Measurements from ENCODE around the gene RASD1. TPM values are rescaled to one million over a fixed set of nuclear protein-coding genes. Genes with fewer than 3 reads are reported as not detected.
"Not testable (repeated sequence)": the region's sequence is repeated elsewhere in the genome, so short reads cannot be mapped to it uniquely, and the experiment has no call there.

RASD1 gene
- total and polyA plus RNA-seq, 7 experiments from 2014 or later: 0.35 to 2.5 (median 1.0) TPM; not detected in 2

DNA sequence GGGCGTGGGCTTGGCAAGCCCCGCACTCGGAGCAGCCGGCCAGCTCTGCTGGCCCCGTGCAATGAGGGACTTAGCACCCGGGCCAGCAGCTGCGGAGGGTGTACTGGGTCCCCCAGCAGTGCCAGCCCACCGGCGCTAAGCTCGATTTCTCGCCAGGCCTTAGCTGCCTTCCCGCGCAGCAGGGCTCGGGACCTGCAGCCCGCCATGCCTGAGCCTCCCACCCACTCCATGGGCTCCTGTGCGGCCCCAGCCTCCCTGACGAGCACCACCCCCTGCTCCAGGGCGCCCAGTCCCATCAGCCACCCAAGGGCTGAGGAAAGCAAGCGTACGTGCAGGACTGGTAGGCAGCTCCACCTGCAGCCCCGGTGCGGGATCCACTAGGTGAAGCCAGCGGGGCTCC lies 9.8 kb downstream of the RASD1 start:
- H3K27me3 ChIP-seq (ENCODE audit: control insufficient read depth in 2 of 2, insufficient read depth in 2 of 2, low read length in 2 of 2); H3K27ac Mint-ChIP-seq; POLR2A ChIA-PET; H3K9me3 ChIP-seq (ENCODE audit: control insufficient read depth in 2 of 3, low read length in 3 of 3); H3K27ac ChIP-seq (ENCODE audit: low read depth, low read length); H3K4me1 ChIP-seq (ENCODE audit: control insufficient read depth in 2 of 2, insufficient read depth in 2 of 2, low read length in 2 of 2); H3K9me3 Mint-ChIP-seq; H3K4me3 ChIP-seq (ENCODE audit: low read length); H3K4me3 Mint-ChIP-seq; intact Hi-C loops (cut with micrococcal nuclease); ATAC-seq; H3K27me3 Mint-ChIP-seq; DNase-seq: not testable (repeated sequence)
- Mint-ChIP-seq H3K36me3 (peaks cover 10 to 42% (median 21%) of the 10 kb centered on the region in 5 donors), H3K4me1 (peaks cover 21 to 45% (median 38%) of the 10 kb centered on the region in 7 donors)
- CTCF ChIA-PET: interaction anchor here (1.2 kb wide), 1 partner anchor 11 kb away, joined by 3 read pairs; no protein-coding TSS in a partner anchor
- peaks cover 0 to 36% (median 0%) of the 10 kb centered on the region in 3 experiments for H3K36me3 ChIP-seq (ENCODE audit: control insufficient read depth in 2 of 3, insufficient read depth in 3 of 3, low read length in 3 of 3)

GRCh38 chr17:17485420-17485819 lies 10.8 kb downstream of the RASD1 start:
- ATAC-seq (no peak), DNase-seq (no peak)
- Histone ChIP-seq H3K27ac (ENCODE audit: low read depth, low read length) (no peak overlapping the region), H3K4me3 (ENCODE audit: low read length) (no peak overlapping the region), H3K27me3 (ENCODE audit: control insufficient read depth in 2 of 2, insufficient read depth in 2 of 2, low read length in 2 of 2) (no peaks in the 10 kb centered on the region), H3K9me3 (ENCODE audit: control insufficient read depth in 2 of 3, low read length in 3 of 3) (no peaks in the 10 kb centered on the region), H3K36me3 (ENCODE audit: control insufficient read depth in 2 of 3, insufficient read depth in 3 of 3, low read length in 3 of 3) (peaks cover 0 to 32% (median 0%) of the 10 kb centered on the region in 3 experiments), H3K4me1 (ENCODE audit: control insufficient read depth in 2 of 2, insufficient read depth in 2 of 2, low read length in 2 of 2) (peaks cover 0 to 5% of the 10 kb centered on the region in 2 donors)
- peak overlapping the region in 3 of 9 donors; percentile 32 to 54 (median 43) for H3K27ac Mint-ChIP-seq
- H3K4me3 Mint-ChIP-seq: no peak overlapping the region
- intact Hi-C loops (cut with micrococcal nuclease): no loop called here
- H3K27me3 Mint-ChIP-seq: no peaks in the 10 kb centered on the region
- POLR2A ChIA-PET: no interaction called here
- CTCF ChIA-PET: no interaction called here
- H3K9me3 Mint-ChIP-seq: no peaks in the 10 kb centered on the region
- peaks cover 10 to 40% (median 20%) of the 10 kb centered on the region in 5 donors for H3K36me3 Mint-ChIP-seq
- H3K4me1 Mint-ChIP-seq: peaks cover 28 to 55% (median 48%) of the 10 kb centered on the region in 7 donors

GRCh38 chr17:17484451-17484899 lies 11.7 kb downstream of the RASD1 start:
- ATAC-seq (no peak), DNase-seq (peak in 1 of 9 donors; percentile 56)
- H3K36me3 Mint-ChIP-seq: peaks cover 10 to 42% (median 19%) of the 10 kb centered on the region in 5 donors
- Histone ChIP-seq H3K36me3 (ENCODE audit: control insufficient read depth in 2 of 3, insufficient read depth in 3 of 3, low read length in 3 of 3) (peaks cover 0 to 32% (median 0%) of the 10 kb centered on the region in 3 experiments), H3K4me3 (ENCODE audit: low read length) (no peak overlapping the region), H3K27ac (ENCODE audit: low read depth, low read length) (no peak overlapping the region), H3K4me1 (ENCODE audit: control insufficient read depth in 2 of 2, insufficient read depth in 2 of 2, low read length in 2 of 2) (peaks cover 0 to 14% of the 10 kb centered on the region in 2 donors), H3K9me3 (ENCODE audit: control insufficient read depth in 2 of 3, low read length in 3 of 3) (no peaks in the 10 kb centered on the region), H3K27me3 (ENCODE audit: control insufficient read depth in 2 of 2, insufficient read depth in 2 of 2, low read length in 2 of 2) (no peaks in the 10 kb centered on the region)
- no peaks in the 10 kb centered on the region for H3K27me3 Mint-ChIP-seq
- CTCF ChIA-PET: no interaction called here
- no peaks in the 10 kb centered on the region for H3K9me3 Mint-ChIP-seq
- H3K4me3 Mint-ChIP-seq: no peak overlapping the region
- POLR2A ChIA-PET: interaction anchor here (0.5 kb wide), 1 partner anchor 466 kb away, joined by 4 read pairs; no protein-coding TSS in a partner anchor
- intact Hi-C loops (cut with micrococcal nuclease): no loop called here
- peak overlapping the region in 2 of 9 donors; percentile 32 to 38 for H3K27ac Mint-ChIP-seq
- H3K4me1 Mint-ChIP-seq: peaks cover 31 to 63% (median 58%) of the 10 kb centered on the region in 7 donors

GRCh38 chr17:17481860-17482259 lies 14.3 kb downstream of the RASD1 start:
- POLR2A ChIA-PET: no interaction called here
- Mint-ChIP-seq H3K4me1 (peaks cover 26 to 76% (median 73%) of the 10 kb centered on the region in 7 donors), H3K27ac (no peak overlapping the region), H3K9me3 (peaks cover 0 to 1% (median 0%) of the 10 kb centered on the region in 11 donors), H3K4me3 (peak overlapping the region in 1 of 10 donors; percentile 15), H3K36me3 (peaks cover 0 to 27% (median 11%) of the 10 kb centered on the region in 5 donors), H3K27me3 (peaks cover 0 to under 1% (median 0%) of the 10 kb centered on the region in 5 donors)
- intact Hi-C loops (cut with micrococcal nuclease): no loop called here
- H3K9me3 ChIP-seq (ENCODE audit: control insufficient read depth in 2 of 3, low read length in 3 of 3): no peaks in the 10 kb centered on the region
- H3K36me3 ChIP-seq (ENCODE audit: control insufficient read depth in 2 of 3, insufficient read depth in 3 of 3, low read length in 3 of 3): peaks cover 0 to 25% (median 0%) of the 10 kb centered on the region in 3 experiments
- H3K4me3 ChIP-seq (ENCODE audit: low read length): no peak overlapping the region
- H3K4me1 ChIP-seq (ENCODE audit: control insufficient read depth in 2 of 2, insufficient read depth in 2 of 2, low read length in 2 of 2): peaks cover 10 to 29% of the 10 kb centered on the region in 2 donors
- DNase-seq (no peak), ATAC-seq (no peak)
- H3K27ac ChIP-seq (ENCODE audit: low read depth, low read length): no peak overlapping the region
- CTCF ChIA-PET: no interaction called here
- H3K27me3 ChIP-seq (ENCODE audit: control insufficient read depth in 2 of 2, insufficient read depth in 2 of 2, low read length in 2 of 2): no peaks in the 10 kb centered on the region

DNA sequence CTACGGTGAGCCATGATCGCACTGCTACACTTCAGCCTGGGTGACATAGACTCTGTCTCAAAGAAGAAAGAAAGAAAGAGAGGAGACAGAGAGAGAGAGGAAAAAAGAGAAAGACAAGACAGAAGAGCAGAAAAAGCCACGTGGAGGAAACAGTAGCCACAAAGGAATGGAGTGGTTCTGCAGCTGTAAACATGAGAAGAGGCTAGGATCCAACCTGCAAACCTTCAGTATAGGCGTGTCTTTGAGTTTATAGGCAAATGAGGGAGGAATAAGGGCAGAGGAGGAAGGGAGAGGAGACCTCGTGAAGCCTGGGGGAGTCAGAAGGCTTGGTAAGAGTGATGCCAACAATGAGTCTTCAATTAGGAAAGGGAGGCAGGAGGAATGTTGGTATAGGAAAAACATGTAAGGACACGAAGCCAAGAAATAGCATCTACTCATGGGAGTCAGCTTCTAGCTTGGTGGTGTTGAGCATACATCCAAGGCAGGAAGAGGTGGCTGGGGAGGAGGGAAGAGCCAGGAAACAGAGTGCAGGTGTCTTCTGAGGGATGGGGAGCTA lies 15.5 kb downstream of the RASD1 start:
- peaks cover 0 to 2% (median 0%) of the 10 kb centered on the region in 5 donors for H3K27me3 Mint-ChIP-seq
- H3K4me3 Mint-ChIP-seq: peak overlapping the region in 6 of 10 donors; percentile 2 to 54 (median 25)
- peaks cover 0 to 5% (median 0%) of the 10 kb centered on the region in 11 donors for H3K9me3 Mint-ChIP-seq
- H3K4me1 Mint-ChIP-seq: peaks cover 28 to 80% (median 72%) of the 10 kb centered on the region in 7 donors
- no peaks in the 10 kb centered on the region for H3K9me3 ChIP-seq (ENCODE audit: control insufficient read depth in 2 of 3, low read length in 3 of 3)
- H3K4me1 ChIP-seq (ENCODE audit: control insufficient read depth in 2 of 2, insufficient read depth in 2 of 2, low read length in 2 of 2): peaks cover 10 to 29% of the 10 kb centered on the region in 2 donors
- no peaks in the 10 kb centered on the region for H3K27me3 ChIP-seq (ENCODE audit: control insufficient read depth in 2 of 2, insufficient read depth in 2 of 2, low read length in 2 of 2)
- peaks cover 0 to 26% (median 0%) of the 10 kb centered on the region in 3 experiments for H3K36me3 ChIP-seq (ENCODE audit: control insufficient read depth in 2 of 3, insufficient read depth in 3 of 3, low read length in 3 of 3)
- intact Hi-C loops (cut with micrococcal nuclease): no loop called here
- H3K36me3 Mint-ChIP-seq: peaks cover 0 to 22% (median 9%) of the 10 kb centered on the region in 5 donors
- H3K27ac ChIP-seq (ENCODE audit: low read depth, low read length): no peak overlapping the region
- CTCF ChIA-PET: interaction anchor here (1.2 kb wide), 1 partner anchor 16 kb away, joined by 4 read pairs; no protein-coding TSS in a partner anchor
- peak overlapping the region in 5 of 9 donors; percentile 2 to 56 (median 41) for H3K27ac Mint-ChIP-seq
- POLR2A ChIA-PET: no interaction called here
- no peak overlapping the region for H3K4me3 ChIP-seq (ENCODE audit: low read length)
- ATAC-seq: no peak
- DNase-seq: no peak

GRCh38 chr17:17479209-17479608 lies 17.0 kb downstream of the RASD1 start:
- Mint-ChIP-seq H3K4me3 (peak overlapping the region in 7 of 10 donors; percentile 13 to 90 (median 46)), H3K27ac (peak overlapping the region in 2 of 9 donors; percentile 30 to 56), H3K9me3 (peaks cover 0 to 5% (median 0%) of the 10 kb centered on the region in 11 donors), H3K36me3 (peaks cover 0 to 16% (median 4%) of the 10 kb centered on the region in 5 donors), H3K4me1 (peaks cover 24 to 71% (median 63%) of the 10 kb centered on the region in 7 donors), H3K27me3 (peaks cover 0 to 2% (median 0%) of the 10 kb centered on the region in 5 donors)
- H3K27ac ChIP-seq (ENCODE audit: low read depth, low read length): no peak overlapping the region
- H3K4me3 ChIP-seq (ENCODE audit: low read length): no peak overlapping the region
- ChIA-PET CTCF (no interaction called here), POLR2A (no interaction called here)
- peaks cover 0 to 17% (median 0%) of the 10 kb centered on the region in 3 experiments for H3K36me3 ChIP-seq (ENCODE audit: control insufficient read depth in 2 of 3, insufficient read depth in 3 of 3, low read length in 3 of 3)
- peaks cover 10 to 29% of the 10 kb centered on the region in 2 donors for H3K4me1 ChIP-seq (ENCODE audit: control insufficient read depth in 2 of 2, insufficient read depth in 2 of 2, low read length in 2 of 2)
- H3K27me3 ChIP-seq (ENCODE audit: control insufficient read depth in 2 of 2, insufficient read depth in 2 of 2, low read length in 2 of 2): no peaks in the 10 kb centered on the region
- intact Hi-C loops (cut with micrococcal nuclease): loop anchor here (5.0 kb wide), 1 partner anchor 437 kb away; the partner anchor contains the start of gene MPRIP (in 2 of the 2)
- no peaks in the 10 kb centered on the region for H3K9me3 ChIP-seq (ENCODE audit: control insufficient read depth in 2 of 3, low read length in 3 of 3)
- DNase-seq (no peak), ATAC-seq (no peak)

Measured in naive thymus-derived CD4-positive, alpha-beta T cell (primary cell).